NCI-H446 treated with DMSO at 0.1 percent for 48 hours (cell line): ENCODE measurements around the gene MYL6.
A peak's percentile ranks its signal among the peaks of the same experiment; 100 is the strongest.

ENCODE experiments used
- DNase-seq: peaks from one replicate; lab custom pipeline; 2025; lab: John Stamatoyannopoulos, UW

The MYL6 gene

GRCh38 chr12:56129206-56129941 lies 28.8 kb upstream of the MYL6 start:
- no peak for DNase-seq

GRCh38 chr12:56129942-56130495 lies 28.1 kb upstream of the MYL6 start:
- no peak for DNase-seq

GRCh38 chr12:56130876-56131275 lies 27.3 kb upstream of the MYL6 start:
- no peak for DNase-seq

- no peak for DNase-seq
Observed at GRCh38 chr12:56134897-56135296, 23.3 kb upstream of the MYL6 start.

DNA sequence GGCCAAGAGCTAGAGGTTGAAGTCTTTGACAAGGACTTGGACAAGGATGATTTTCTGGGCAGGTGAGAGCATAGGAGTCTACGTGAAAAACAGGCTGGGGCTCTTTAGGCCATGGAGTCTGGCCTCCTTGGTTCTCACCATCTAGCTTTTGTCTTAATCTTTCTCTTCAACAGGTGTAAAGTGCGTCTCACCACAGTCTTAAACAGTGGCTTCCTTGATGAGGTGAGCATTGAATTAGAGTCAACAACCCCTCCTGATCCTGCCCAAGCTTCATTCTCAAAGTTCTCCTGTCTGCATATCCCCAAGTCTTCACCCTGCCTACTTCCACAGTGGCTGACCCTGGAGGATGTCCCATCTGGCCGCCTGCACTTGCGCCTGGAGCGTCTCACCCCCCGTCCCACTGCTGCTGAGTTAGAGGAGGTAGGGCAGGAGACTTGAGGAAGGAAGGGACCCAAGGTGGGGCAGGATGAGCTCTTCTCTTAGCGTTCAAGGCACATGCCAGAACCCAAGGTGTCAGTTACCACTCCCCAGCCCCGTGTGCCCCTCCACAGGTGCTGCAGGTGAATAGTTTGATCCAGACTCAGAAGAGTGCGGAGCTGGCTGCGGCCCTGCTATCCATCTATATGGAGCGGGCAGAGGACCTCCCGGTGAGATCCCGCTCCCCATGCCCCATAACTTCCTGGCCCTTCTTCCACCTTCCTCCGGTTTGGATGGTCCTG lies 20.1 kb upstream of the MYL6 start:
- DNase-seq = no peak

DNA sequence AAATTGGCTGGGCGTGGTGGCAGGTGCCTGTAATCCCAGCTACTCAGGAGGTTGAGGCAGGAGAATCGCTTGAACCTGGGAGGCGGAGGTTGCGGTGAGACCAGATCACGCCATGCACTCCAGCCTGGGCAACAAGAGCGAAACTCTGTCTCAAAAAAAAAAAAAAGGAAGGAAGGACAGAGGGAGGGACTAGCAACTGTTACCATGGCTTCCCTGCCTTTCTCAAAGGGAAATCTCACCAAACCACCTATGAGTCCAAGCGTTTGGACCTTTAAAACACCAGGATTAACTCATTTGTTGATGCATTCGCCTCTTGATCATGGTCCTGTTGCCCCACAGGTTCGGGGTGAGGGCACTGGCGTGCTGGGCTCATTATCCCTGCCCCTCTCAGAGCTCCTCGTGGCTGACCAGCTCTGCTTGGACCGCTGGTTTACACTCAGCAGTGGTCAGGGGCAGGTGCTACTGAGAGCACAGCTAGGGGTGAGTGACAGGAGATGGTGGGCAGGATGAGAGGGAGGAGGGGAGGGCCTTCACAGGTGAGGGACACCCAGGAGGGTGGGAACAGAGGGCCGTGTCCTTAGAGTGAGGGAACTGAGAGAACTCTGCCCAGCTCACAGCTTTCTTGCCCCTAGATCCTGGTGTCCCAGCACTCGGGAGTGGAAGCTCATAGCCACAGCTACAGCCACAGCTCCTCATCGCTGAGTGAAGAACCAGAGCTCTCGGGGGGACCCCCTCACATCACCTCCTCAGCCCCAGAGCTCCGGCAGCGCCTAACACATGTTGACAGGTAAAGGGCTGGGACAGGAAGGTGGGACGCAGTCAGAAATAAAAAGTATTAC lies 16.0 kb upstream of the MYL6 start:
- no peak for DNase-seq

- DNase-seq = no peak
Observed at GRCh38 chr12:56143217-56143616, 14.9 kb upstream of the MYL6 start.

DNA sequence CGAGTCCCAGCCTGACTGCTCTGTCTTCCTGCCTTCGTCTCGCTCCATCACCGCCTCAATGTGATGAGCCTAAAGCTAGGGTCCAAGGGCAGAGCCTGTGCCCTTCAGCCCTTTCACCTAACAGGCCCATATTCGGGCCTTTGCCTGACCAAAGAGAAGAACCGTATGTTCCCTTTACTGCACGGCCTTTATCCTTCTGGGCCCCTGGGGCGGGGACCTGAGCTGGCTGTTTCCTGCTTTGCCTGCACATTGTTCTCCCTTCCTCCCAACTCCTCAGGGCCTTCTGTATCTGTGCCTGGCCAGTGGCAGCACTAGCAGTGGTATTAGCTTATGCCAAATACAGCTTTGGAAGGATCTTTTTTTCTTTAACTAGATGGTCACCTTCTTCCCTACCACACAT lies 14.3 kb upstream of the MYL6 start:
- DNase-seq = no peak

GRCh38 chr12:56145217-56145616 lies 12.9 kb upstream of the MYL6 start:
- DNase-seq = no peak

- no peak for DNase-seq
Observed at GRCh38 chr12:56146492-56147460, 11.4 kb upstream of the MYL6 start.

GRCh38 chr12:56150563-56150962 lies 7.6 kb upstream of the MYL6 start:
- DNase-seq = no peak

- no peak for DNase-seq
Observed at GRCh38 chr12:56151672-56152131, 6.5 kb upstream of the MYL6 start.

DNA sequence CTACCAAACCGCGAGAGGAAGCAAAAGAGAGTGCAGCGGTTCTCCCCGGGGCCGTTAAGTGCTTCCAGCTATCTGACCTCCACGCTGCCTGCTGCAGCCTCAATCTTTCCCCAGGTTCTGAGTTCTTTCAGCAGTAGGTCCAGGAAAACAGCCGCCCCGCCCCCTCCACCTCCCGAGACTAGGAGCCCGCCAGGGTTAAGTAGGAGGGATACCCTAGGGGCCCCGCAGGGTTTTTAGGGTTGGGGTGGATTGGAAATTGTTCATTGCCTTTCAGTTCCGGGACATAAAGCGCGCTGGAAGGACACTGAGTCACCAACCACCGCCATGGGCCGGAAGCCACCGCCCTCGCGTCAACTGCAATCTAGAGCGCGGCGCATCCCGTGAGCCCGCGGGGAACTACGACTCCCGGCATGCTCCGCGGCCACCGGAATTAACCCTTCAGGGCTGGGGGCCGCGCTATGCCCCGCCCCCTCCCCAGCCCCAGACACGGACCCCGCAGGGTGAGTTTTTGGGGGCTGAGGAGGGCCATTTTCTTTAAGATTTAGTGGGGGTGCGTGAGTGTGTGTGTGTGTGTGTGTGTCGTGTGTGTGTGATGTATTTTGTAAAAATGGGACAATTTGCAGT lies 5.9 kb upstream of the MYL6 start, which contains the start of gene MYL6B:
MYL6B (plus strand) TSS at position 456 of the 624 bp plus-strand sequence. CDS start 1,332 bp downstream, outside the sequence.
- peak; percentile 67 for DNase-seq

- no peak for DNase-seq
Observed at GRCh38 chr12:56152756-56153677, 5.1 kb upstream of the MYL6 start.

DNA sequence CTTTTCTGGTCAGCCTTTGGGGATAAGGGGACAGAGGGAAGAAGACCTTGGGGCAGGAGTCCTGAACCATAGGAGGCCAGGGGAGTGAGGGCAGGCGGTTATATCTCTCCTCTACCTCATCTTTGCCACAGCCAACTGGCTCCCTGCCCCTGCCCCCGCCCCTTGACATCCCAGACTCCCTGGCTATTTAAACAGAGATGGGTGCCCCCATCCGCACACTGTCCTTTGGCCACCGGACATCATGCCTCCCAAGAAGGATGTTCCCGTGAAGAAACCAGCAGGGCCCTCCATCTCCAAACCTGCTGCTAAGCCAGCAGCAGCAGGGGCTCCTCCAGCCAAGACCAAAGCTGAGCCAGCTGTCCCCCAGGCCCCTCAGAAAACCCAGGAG lies 4.5 kb upstream of the MYL6 start:
- DNase-seq = no peak

DNA sequence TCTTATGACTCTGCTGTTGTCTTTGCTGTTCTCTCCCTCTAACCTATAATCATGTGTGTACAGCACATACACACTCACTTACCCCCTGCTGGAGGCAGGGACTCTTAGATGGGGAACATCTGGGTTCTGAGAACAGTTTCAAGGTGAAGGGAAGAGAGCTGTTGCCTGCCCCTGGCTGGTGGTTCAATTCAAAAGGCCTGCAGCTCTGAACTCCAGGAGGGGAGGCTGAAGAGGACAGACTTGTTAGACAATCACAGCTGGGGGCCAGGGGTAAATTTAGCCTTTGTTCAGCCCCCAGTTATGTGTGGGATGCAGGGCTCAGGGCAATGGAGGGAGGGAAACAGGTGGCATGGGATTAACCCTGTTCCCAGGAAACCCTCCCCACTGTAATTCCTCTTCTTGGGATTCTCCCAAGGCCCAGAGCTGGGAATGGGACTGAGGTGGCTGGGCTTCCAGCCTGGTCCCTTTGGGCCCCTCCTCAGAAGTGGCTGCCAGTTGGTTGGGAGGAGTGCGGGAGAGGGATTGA lies 3.9 kb upstream of the MYL6 start:
- DNase-seq = no peak

DNA sequence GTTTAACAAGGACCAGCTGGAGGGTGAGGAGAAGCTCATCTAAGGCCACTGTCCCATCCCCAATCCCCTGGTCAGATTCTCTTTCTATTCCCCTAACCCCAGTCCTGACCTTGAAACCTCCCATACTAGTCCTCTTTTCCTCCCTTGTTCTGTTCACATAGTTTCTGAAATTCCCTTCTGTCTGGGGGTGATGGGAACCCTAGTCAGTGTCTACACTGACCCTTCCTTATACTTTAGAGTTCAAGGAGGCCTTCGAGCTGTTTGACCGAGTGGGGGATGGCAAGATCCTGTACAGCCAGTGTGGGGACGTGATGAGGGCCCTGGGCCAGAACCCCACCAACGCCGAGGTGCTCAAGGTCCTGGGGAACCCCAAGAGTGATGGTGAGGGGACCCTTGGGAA lies 3.3 kb upstream of the MYL6 start:
- no peak for DNase-seq

- DNase-seq = no peak
Observed at GRCh38 chr12:56155256-56155845, 2.8 kb upstream of the MYL6 start.
